Measurements from ENCODE around the gene CPNE5. TPM values are rescaled to one million over a fixed set of nuclear protein-coding genes. Genes with fewer than 3 reads are reported as not detected.
A peak's percentile ranks its signal among the peaks of the same experiment; 100 is the strongest.

Gene CPNE5
- total RNA-seq, 1 experiment from 2014 or later = 37.6 TPM

- in situ Hi-C loops (cut with HindIII; ENCODE audit: low sequenced_read_pairs) = no loop called here
- no peak for DNase-seq (ENCODE audit: low spot score)
Observed at GRCh38 chr6:36839749-36840431, 646 bp upstream of the CPNE5 start.

GRCh38 chr6:36837686-36838085 is 1.6 kb downstream of the CPNE5 start:
- no peak for DNase-seq (ENCODE audit: low spot score)
- in situ Hi-C loops (cut with HindIII; ENCODE audit: low sequenced_read_pairs) = no loop called here

GRCh38 chr6:36837022-36837339 is 2.3 kb downstream of the CPNE5 start:
- in situ Hi-C loops (cut with HindIII; ENCODE audit: low sequenced_read_pairs) = no loop called here
- no peak for DNase-seq (ENCODE audit: low spot score)

GRCh38 chr6:36836111-36837021 is 2.9 kb downstream of the CPNE5 start:
- in situ Hi-C loops (cut with HindIII; ENCODE audit: low sequenced_read_pairs) = no loop called here

GRCh38 chr6:36834576-36835341 is 4.5 kb downstream of the CPNE5 start:
- in situ Hi-C loops (cut with HindIII; ENCODE audit: low sequenced_read_pairs) = no loop called here
- DNase-seq (ENCODE audit: low spot score) = no peak

More at GRCh38 chr6:36836111-36837021, 2.9 kb downstream of the CPNE5 start:
- no peak for DNase-seq (ENCODE audit: low spot score)

GRCh38 chr6:36833182-36833789 is 6.0 kb downstream of the CPNE5 start:
- in situ Hi-C loops (cut with HindIII; ENCODE audit: low sequenced_read_pairs) = no loop called here
- no peak for DNase-seq (ENCODE audit: low spot score)

GRCh38 chr6:36832313-36832712 is 6.9 kb downstream of the CPNE5 start:
- in situ Hi-C loops (cut with HindIII; ENCODE audit: low sequenced_read_pairs) = no loop called here

GRCh38 chr6:36830577-36830976 is 8.7 kb downstream of the CPNE5 start:
- DNase-seq (ENCODE audit: low spot score) = no peak
- in situ Hi-C loops (cut with HindIII; ENCODE audit: low sequenced_read_pairs) = no loop called here

More at GRCh38 chr6:36832313-36832712, 6.9 kb downstream of the CPNE5 start:
- DNase-seq (ENCODE audit: low spot score) = no peak

GRCh38 chr6:36829919-36830544 is 9.2 kb downstream of the CPNE5 start:
- in situ Hi-C loops (cut with HindIII; ENCODE audit: low sequenced_read_pairs) = no loop called here
- peak; percentile 95 for DNase-seq (ENCODE audit: low spot score)

- no peak for DNase-seq (ENCODE audit: low spot score)
- in situ Hi-C loops (cut with HindIII; ENCODE audit: low sequenced_read_pairs) = no loop called here
Observed at GRCh38 chr6:36827261-36828079, 11.8 kb downstream of the CPNE5 start.

GRCh38 chr6:36826520-36827227 is 12.6 kb downstream of the CPNE5 start:
- DNase-seq (ENCODE audit: low spot score) = no peak
- in situ Hi-C loops (cut with HindIII; ENCODE audit: low sequenced_read_pairs) = no loop called here

- in situ Hi-C loops (cut with HindIII; ENCODE audit: low sequenced_read_pairs) = no loop called here
- no peak for DNase-seq (ENCODE audit: low spot score)
Observed at GRCh38 chr6:36825994-36826393, 13.2 kb downstream of the CPNE5 start.

- in situ Hi-C loops (cut with HindIII; ENCODE audit: low sequenced_read_pairs) = no loop called here
Observed at GRCh38 chr6:36825452-36825851, 13.8 kb downstream of the CPNE5 start.

GRCh38 chr6:36824253-36824652 is 15.0 kb downstream of the CPNE5 start:
- in situ Hi-C loops (cut with HindIII; ENCODE audit: low sequenced_read_pairs) = no loop called here
- DNase-seq (ENCODE audit: low spot score) = no peak

More at GRCh38 chr6:36825452-36825851, 13.8 kb downstream of the CPNE5 start:
- no peak for DNase-seq (ENCODE audit: low spot score)

GRCh38 chr6:36823421-36824096 is 15.7 kb downstream of the CPNE5 start:
- in situ Hi-C loops (cut with HindIII; ENCODE audit: low sequenced_read_pairs) = no loop called here
- DNase-seq (ENCODE audit: low spot score) = no peak

GRCh38 chr6:36822506-36823269 is 16.6 kb downstream of the CPNE5 start:
- DNase-seq (ENCODE audit: low spot score) = no peak
- in situ Hi-C loops (cut with HindIII; ENCODE audit: low sequenced_read_pairs) = no loop called here

Measured in G401 (cell line).